Thyroid gland (tissue), 4 donors: Measurements from ENCODE around the gene TMEM186.

Experiments
- POLR2A ChIP-seq, 2 donors: fragments of 450-650 bp; IDR thresholded peaks; one replicate each; pipeline ENCODE4 v1.6.1; 2017; ENCODE audit warnings: antibody characterized with exemption in 2 of 2, mild to moderate bottlenecking in 2 of 2, moderate library complexity in 1 of 2
- TF ChIP-seq, protein P1 (sequence below), 6 experiments: fragments of 200-600 bp in 3 of 6; fragments of 450-650 bp in 3 of 6; sonication (generic) in 3 of 6; IDR thresholded peaks; one replicate each; pipeline ENCODE4 v1.5.1; 2016 to 2019; ENCODE audit warnings: antibody characterized with exemption in 6 of 6, mild to moderate bottlenecking in 2 of 6, inconsistent platforms in 1 of 6, moderate library complexity in 1 of 6

DNA sequence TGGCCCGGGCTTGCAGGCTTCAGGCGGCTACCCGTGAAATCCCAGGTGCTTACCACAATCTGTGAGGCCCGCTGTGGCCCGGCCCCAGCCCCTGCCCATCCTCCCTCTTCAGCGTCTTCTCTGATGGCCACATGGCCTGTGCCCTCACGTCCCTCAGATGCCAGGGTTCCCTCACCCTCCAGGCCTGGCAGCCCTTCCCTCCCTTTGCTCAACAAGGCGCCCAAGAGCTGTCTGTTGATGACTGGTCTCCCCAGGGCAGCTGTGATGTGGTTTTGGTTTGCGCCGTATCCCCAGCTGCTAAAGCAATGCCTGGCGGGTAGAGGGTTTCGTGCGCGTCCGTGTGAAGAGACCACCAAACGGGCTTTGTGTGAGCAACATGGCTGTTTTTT, 35.3 kb upstream of the TMEM186 start:
- TF ChIP-seq, protein P1, sequence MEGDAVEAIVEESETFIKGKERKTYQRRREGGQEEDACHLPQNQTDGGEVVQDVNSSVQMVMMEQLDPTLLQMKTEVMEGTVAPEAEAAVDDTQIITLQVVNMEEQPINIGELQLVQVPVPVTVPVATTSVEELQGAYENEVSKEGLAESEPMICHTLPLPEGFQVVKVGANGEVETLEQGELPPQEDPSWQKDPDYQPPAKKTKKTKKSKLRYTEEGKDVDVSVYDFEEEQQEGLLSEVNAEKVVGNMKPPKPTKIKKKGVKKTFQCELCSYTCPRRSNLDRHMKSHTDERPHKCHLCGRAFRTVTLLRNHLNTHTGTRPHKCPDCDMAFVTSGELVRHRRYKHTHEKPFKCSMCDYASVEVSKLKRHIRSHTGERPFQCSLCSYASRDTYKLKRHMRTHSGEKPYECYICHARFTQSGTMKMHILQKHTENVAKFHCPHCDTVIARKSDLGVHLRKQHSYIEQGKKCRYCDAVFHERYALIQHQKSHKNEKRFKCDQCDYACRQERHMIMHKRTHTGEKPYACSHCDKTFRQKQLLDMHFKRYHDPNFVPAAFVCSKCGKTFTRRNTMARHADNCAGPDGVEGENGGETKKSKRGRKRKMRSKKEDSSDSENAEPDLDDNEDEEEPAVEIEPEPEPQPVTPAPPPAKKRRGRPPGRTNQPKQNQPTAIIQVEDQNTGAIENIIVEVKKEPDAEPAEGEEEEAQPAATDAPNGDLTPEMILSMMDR (IDR thresholded peaks at IDR 0.05), result no peak
- TF ChIP-seq POLR2A (IDR thresholded peaks at IDR 0.05), result no peak
